SK-N-SH (cell line): Measurements from ENCODE around the gene LRRC75A. TPM values are rescaled to one million over a fixed set of nuclear protein-coding genes. Genes with fewer than 3 reads are reported as not detected.

Experiments
- CTCF ChIA-PET: fragments of 300-600, 350-600 bp; formaldehyde crosslinking; extraction: SDS; loops from one replicate; lab custom pipeline; 2021; lab: Yijun Ruan, JAX
- POLR2A ChIA-PET: fragments of 350-600 bp; sonication (Branson Sonifier 250); formaldehyde crosslinking; extraction: SDS; loops from one replicate; lab custom pipeline; 2020; ENCODE audit warnings: antibody characterized with exemption, inconsistent platforms; lab: Yijun Ruan, JAX
- DNase-seq: peaks from one replicate; pipeline ENCODE4 v3.0.0; 2012
- H2AFZ ChIP-seq: fragments of 200-600 bp; sonication (generic); 2 replicates; pipeline ENCODE4 v1.8.1; 2016; ENCODE audit warnings: antibody characterized with exemption, mild to moderate bottlenecking, low read depth
- H3F3A ChIP-seq: fragments of 200-600 bp; sonication (generic); replicated peaks from 2 replicates; pipeline ENCODE3; 2016; ENCODE audit warnings: antibody characterized with exemption, mild to moderate bottlenecking; ENCODE audit not compliant: insufficient read depth
- H3K27ac ChIP-seq, 2 experiments: fragments of 200-500 bp in 1 of 2; fragments of 200-600 bp in 1 of 2; sonication (Bioruptor generic) in 1 of 2; sonication (generic), shearing (Covaris generic) in 1 of 2; 2 replicates each; pipeline versions ENCODE4 v1.5.1 to v1.6.1; 2014 to 2016; ENCODE audit warnings: low read depth in 2 of 2, inconsistent platforms in 1 of 2, low read length in 1 of 2, mild to moderate bottlenecking in 1 of 2, mixed read lengths in 1 of 2
- H3K27me3 ChIP-seq: fragments of 200-600 bp; sonication (generic), shearing (Covaris generic); 2 replicates; pipeline ENCODE4 v1.6.1; 2016; ENCODE audit warnings: mixed run types; ENCODE audit not compliant: insufficient read depth
- H3K36me3 ChIP-seq, 2 experiments: fragments of 200-500 bp in 1 of 2; fragments of 200-600 bp in 1 of 2; sonication (Bioruptor generic) in 1 of 2; sonication (generic) in 1 of 2; replicated peaks in 1 of 2; 2 replicates each; pipeline versions ENCODE3 to v1.5.1; 2014 to 2016; ENCODE audit warnings: low read length in 1 of 2, mild to moderate bottlenecking in 1 of 2; ENCODE audit not compliant: insufficient read depth in 2 of 2, control insufficient read depth in 1 of 2
- H3K4me1 ChIP-seq, 2 experiments: fragments of 200-500 bp in 1 of 2; fragments of 200-600 bp in 1 of 2; sonication (Bioruptor generic) in 1 of 2; sonication (generic), shearing (Covaris generic) in 1 of 2; 2 replicates each; pipeline versions ENCODE4 v1.5.1 to v1.6.1; 2014 to 2016; ENCODE audit warnings: low read depth in 1 of 2, low read length in 1 of 2, mixed run types in 1 of 2; ENCODE audit not compliant: insufficient read depth in 2 of 2, control insufficient read depth in 1 of 2
- H3K4me2 ChIP-seq: fragments of 200-600 bp; sonication (generic), shearing (Covaris generic); 2 replicates; pipeline ENCODE4 v1.6.1; 2017; ENCODE audit warnings: mixed run types
- H3K4me3 ChIP-seq, 2 experiments: fragments of 200-500 bp in 1 of 2; fragments of 200-600 bp in 1 of 2; sonication (Bioruptor generic) in 1 of 2; sonication (generic), shearing (Covaris generic) in 1 of 2; 2 replicates each; pipeline versions ENCODE4 v1.5.1 to v1.8.1; 2014 to 2016; ENCODE audit warnings: low read depth in 2 of 2, inconsistent platforms in 1 of 2, low read length in 1 of 2, mild to moderate bottlenecking in 1 of 2, mixed read lengths in 1 of 2, moderate library complexity in 1 of 2
- H3K79me2 ChIP-seq: fragments of 200-600 bp; sonication (generic); 2 replicates; pipeline ENCODE4 v1.8.1; 2017; ENCODE audit warnings: mild to moderate bottlenecking; ENCODE audit not compliant: insufficient read depth
- H3K9ac ChIP-seq: fragments of 200-600 bp; sonication (generic); 2 replicates; pipeline ENCODE4 v1.6.1; 2017; ENCODE audit warnings: mixed run types
- H3K9me2 ChIP-seq: fragments of 200-600 bp; sonication (generic); 2 replicates; pipeline ENCODE4 v1.6.1; 2017; ENCODE audit warnings: mixed run types
- H3K9me3 ChIP-seq: fragments of 200-600 bp; sonication (generic); 2 replicates; pipeline ENCODE4 v1.6.1; 2017; ENCODE audit warnings: mixed run types, mild to moderate bottlenecking, moderate library complexity
- H4K20me1 ChIP-seq: fragments of 200-600 bp; sonication (generic); 2 replicates; pipeline ENCODE4 v1.6.1; 2017; ENCODE audit warnings: mild to moderate bottlenecking, mixed run types; ENCODE audit not compliant: insufficient read depth
- CHD2 ChIP-seq: fragments of 150-350 bp; IDR thresholded peaks from 2 replicates; pipeline ENCODE4 v1.6.1; 2018; ENCODE audit warnings: low read length; ENCODE audit not compliant: partially characterized antibody
- CTCF ChIP-seq: fragments of 200-600 bp; sonication (generic); IDR thresholded peaks from 2 replicates; pipeline ENCODE4 v1.6.1; 2017; ENCODE audit warnings: antibody characterized with exemption, mild to moderate bottlenecking, moderate library complexity
- FOSL2 ChIP-seq: IDR thresholded peaks from 2 replicates; pipeline ENCODE4 v1.4.0; 2012; ENCODE audit warnings: low read depth, mild to moderate bottlenecking, moderate library complexity, borderline replicate concordance
- FOXJ3 ChIP-seq: sonication (generic); formaldehyde crosslinking; IDR thresholded peaks from 2 replicates; pipeline ENCODE4 v1.5.1; 2020; ENCODE audit warnings: mild to moderate bottlenecking, missing genetic modification reagents
- GABPA ChIP-seq: IDR thresholded peaks from 2 replicates; pipeline ENCODE4 v1.4.0; 2012; ENCODE audit warnings: low read depth, mild to moderate bottlenecking
- GATA2 ChIP-seq: sonication (generic); formaldehyde crosslinking; IDR thresholded peaks from 2 replicates; pipeline ENCODE4 v1.5.0; 2020; ENCODE audit warnings: mild to moderate bottlenecking, missing genetic modification reagents
- MAX ChIP-seq: IDR thresholded peaks from 2 replicates; pipeline ENCODE4 v1.4.0; 2012; ENCODE audit warnings: low read depth
- NFIC ChIP-seq: IDR thresholded peaks from 2 replicates; pipeline ENCODE4 v1.4.0; 2012; ENCODE audit warnings: borderline replicate concordance
- POLR2AphosphoS5 ChIP-seq: IDR thresholded peaks from 2 replicates; pipeline ENCODE4 v1.6.1; 2012; ENCODE audit warnings: low read depth, low read length
- RAD21 ChIP-seq: IDR thresholded peaks from 2 replicates; pipeline ENCODE4 v1.6.1; 2012; ENCODE audit warnings: mild to moderate bottlenecking, low read length
- RCOR1 ChIP-seq: fragments of 150-350 bp; IDR thresholded peaks from 2 replicates; pipeline ENCODE4 v1.6.1; 2017; ENCODE audit warnings: antibody characterized with exemption, low read length
- SMC3 ChIP-seq: IDR thresholded peaks from 2 replicates; pipeline ENCODE4 v1.6.1; 2012; ENCODE audit warnings: low read depth, low read length, improper control_type of control experiment
- USF1 ChIP-seq: IDR thresholded peaks from 2 replicates; pipeline ENCODE4 v1.4.0; 2012; ENCODE audit warnings: low read depth, borderline replicate concordance
- WGBS: methylation state at CpG from one replicate; pipeline ENCODE4 v1.1.6; 2017; ENCODE audit warnings: low lambda C conversion rate; 5-methylcytosine and 5-hydroxymethylcytosine counted together
- polyA plus RNA-seq, 3 experiments: library from polyadenylated mRNA; depleted of rRNA; stranded (reverse); fragments of >200 nt; gene quantifications; 2 replicates each; pipeline ENCODE4 v1.2.3, GENCODE V29; 2012

Gene LRRC75A
- polyA plus RNA-seq, 1 of the 3 experiments (the other 2 are of a cell fraction): 1.2 TPM

GRCh38 chr17:16460796-16461605, 31.0 kb downstream of the LRRC75A start:
- no peak for TF ChIP-seq RAD21
- TF ChIP-seq SMC3: no peak
- TF ChIP-seq GATA2 (CRISPR knock-in tag): no peak
- TF ChIP-seq, all 33 proteins: peak for 0
- H3K9me3 ChIP-seq: no peaks in the 10 kb centered on the region
- H3K27ac ChIP-seq: no peak overlapping the region
- ChIA-PET CTCF (interaction anchor here (1.1 to 33.7 kb wide), 6 partner anchors 8 to 128 kb away, joined by 3 to 746 read pairs (median 4); no protein-coding TSS in a partner anchor), POLR2A (no interaction called here)
- H3K4me2 ChIP-seq: no peak overlapping the region
- H4K20me1 ChIP-seq: no peaks in the 10 kb centered on the region
- H3K9me2 ChIP-seq: no peaks in the 10 kb centered on the region
- no peaks in the 10 kb centered on the region for H3K27me3 ChIP-seq
- H3K9ac ChIP-seq: no peak overlapping the region
- DNase-seq: no peak
- 85% methylated on average over 15 of the region's 17 CpGs for whole genome bisulfite sequencing
- H3K79me2 ChIP-seq: no peaks in the 10 kb centered on the region
- H3F3A ChIP-seq: no peaks in the 10 kb centered on the region
- H3K36me3 ChIP-seq: no peaks in the 10 kb centered on the region
- H3K4me1 ChIP-seq: peaks cover 0 to 48% of the 10 kb centered on the region in 2 experiments; a peak in 1 of 4 replicates
- H2AFZ ChIP-seq: no peak overlapping the region
- H3K4me3 ChIP-seq: no peak overlapping the region

GRCh38 chr17:16459855-16460550, 32.0 kb downstream of the LRRC75A start:
- Histone ChIP-seq H3K4me1 (peaks cover 0 to 41% of the 10 kb centered on the region in 2 experiments; a peak in 1 of 4 replicates), H3K27ac (no peak overlapping the region), H3K27me3 (no peaks in the 10 kb centered on the region), H4K20me1 (no peaks in the 10 kb centered on the region), H3K9me3 (no peaks in the 10 kb centered on the region), H3K9ac (no peak overlapping the region), H3K79me2 (no peaks in the 10 kb centered on the region), H3K4me2 (no peak overlapping the region), H3K4me3 (no peak overlapping the region), H3K9me2 (no peaks in the 10 kb centered on the region), H2AFZ (no peak overlapping the region), H3K36me3 (no peaks in the 10 kb centered on the region), H3F3A (no peaks in the 10 kb centered on the region)
- TF ChIP-seq RCOR1 (no peak), FOSL2 (no peak), USF1 (no peak), POLR2AphosphoS5 (no peak), GABPA (no peak), CTCF (no peak), NFIC (no peak), CHD2 (no peak), FOXJ3 (CRISPR knock-in tag) (no peak), MAX (no peak)
- ChIA-PET CTCF (interaction anchor here (1.7 to 33.7 kb wide), 2 partner anchors 34 to 61 kb away, joined by 4 to 746 read pairs; no protein-coding TSS in a partner anchor), POLR2A (no interaction called here)
- WGBS: 94% methylated on average over 3 of the region's 5 CpGs
- no peak for DNase-seq
